Osteoblast (primary cell): Measurements from ENCODE around the gene TRPT1. TPM values are rescaled to one million over a fixed set of nuclear protein-coding genes. Genes with fewer than 3 reads are reported as not detected.

Source experiments
- DNase-seq: peaks from one replicate; pipeline ENCODE4 v3.0.0; 2011; ENCODE audit warnings: low spot score, mixed read lengths; ENCODE audit not compliant: insufficient read length; ENCODE audit errors: missing footprints
- H2AFZ ChIP-seq: 2 replicates; pipeline ENCODE4 v1.6.0; 2011; ENCODE audit warnings: mild to moderate bottlenecking, low read length
- H3K27ac ChIP-seq: 2 replicates; pipeline ENCODE4 v1.5.1; 2011; ENCODE audit warnings: mild to moderate bottlenecking, low read depth, low read length, moderate library complexity
- H3K27me3 ChIP-seq: 2 replicates; pipeline ENCODE4 v1.6.0; 2012; ENCODE audit warnings: mild to moderate bottlenecking, control low read depth, inconsistent platforms, low read length, moderate library complexity; ENCODE audit not compliant: insufficient read depth
- H3K36me3 ChIP-seq: 2 replicates; pipeline ENCODE4 v1.5.1; 2011; ENCODE audit warnings: mild to moderate bottlenecking, low read length, control low read depth, moderate library complexity; ENCODE audit not compliant: insufficient read depth
- H3K4me1 ChIP-seq: 2 replicates; pipeline ENCODE4 v1.5.1; 2011; ENCODE audit warnings: mild to moderate bottlenecking, low read length, control low read depth, moderate library complexity; ENCODE audit not compliant: insufficient read depth
- H3K4me2 ChIP-seq: 2 replicates; pipeline ENCODE4 v1.6.0; 2011; ENCODE audit warnings: mild to moderate bottlenecking, low read length; ENCODE audit not compliant: insufficient read depth
- H3K4me3 ChIP-seq: fragments of 200-600 bp; sonication (generic); 3 replicates; pipeline ENCODE4 v1.5.1; 2012; ENCODE audit warnings: mild to moderate bottlenecking, low read length, inconsistent platforms; ENCODE audit not compliant: insufficient read depth
- H3K79me2 ChIP-seq: 2 replicates; pipeline ENCODE4 v1.6.0; 2012; ENCODE audit warnings: mild to moderate bottlenecking, low read length, control low read depth, inconsistent platforms; ENCODE audit not compliant: insufficient read depth
- H3K9me3 ChIP-seq: 2 replicates; pipeline ENCODE4 v1.5.1; 2011; ENCODE audit warnings: low read depth, low read length, control low read depth
- H4K20me1 ChIP-seq: 2 replicates; pipeline ENCODE4 v1.6.0; 2012; ENCODE audit warnings: mild to moderate bottlenecking, low read length, control low read depth; ENCODE audit not compliant: insufficient read depth
- total RNA-seq: library from RNA; depleted of rRNA; stranded (reverse); fragments of >200 nt; gene quantifications from 2 replicates; pipeline ENCODE4 v1.2.3, GENCODE V29; 2012
- TF ChIP-seq, protein P1 (sequence below): IDR thresholded peaks from 2 replicates; pipeline ENCODE4 v1.5.1; 2011; ENCODE audit warnings: mild to moderate bottlenecking, low read depth, low read length, moderate library complexity; ENCODE audit errors: extremely low read depth

TRPT1 gene
- total RNA-seq, 1 donor, result 32.2 TPM

DNA sequence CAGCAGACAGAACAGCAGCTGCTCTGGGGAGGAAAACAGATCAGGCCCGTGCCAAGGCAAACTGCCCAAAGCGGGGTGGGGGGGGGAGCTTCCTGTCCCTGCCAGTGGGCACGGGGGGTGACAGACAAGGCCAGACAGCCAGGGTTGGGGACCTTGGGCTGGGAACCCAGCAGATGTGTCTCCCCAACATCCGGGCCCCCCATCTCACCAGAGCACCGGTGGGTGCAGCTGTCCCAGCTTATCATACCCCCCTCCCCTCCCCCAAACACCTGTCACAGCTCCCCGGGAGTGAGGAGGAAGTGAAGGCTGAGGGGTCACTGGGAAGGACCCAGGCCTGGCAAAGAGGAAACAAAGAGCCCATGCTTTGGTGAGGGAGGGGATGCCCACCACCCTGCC lies 19.4 kb upstream of the TRPT1 start:
- peak overlapping the region; percentile 91 for H3K4me2 ChIP-seq
- H3K9me3 ChIP-seq, result no peaks in the 10 kb centered on the region
- peaks cover 42% of the 10 kb centered on the region for H3K79me2 ChIP-seq
- no peak overlapping the region for H2AFZ ChIP-seq
- TF ChIP-seq, protein P1, sequence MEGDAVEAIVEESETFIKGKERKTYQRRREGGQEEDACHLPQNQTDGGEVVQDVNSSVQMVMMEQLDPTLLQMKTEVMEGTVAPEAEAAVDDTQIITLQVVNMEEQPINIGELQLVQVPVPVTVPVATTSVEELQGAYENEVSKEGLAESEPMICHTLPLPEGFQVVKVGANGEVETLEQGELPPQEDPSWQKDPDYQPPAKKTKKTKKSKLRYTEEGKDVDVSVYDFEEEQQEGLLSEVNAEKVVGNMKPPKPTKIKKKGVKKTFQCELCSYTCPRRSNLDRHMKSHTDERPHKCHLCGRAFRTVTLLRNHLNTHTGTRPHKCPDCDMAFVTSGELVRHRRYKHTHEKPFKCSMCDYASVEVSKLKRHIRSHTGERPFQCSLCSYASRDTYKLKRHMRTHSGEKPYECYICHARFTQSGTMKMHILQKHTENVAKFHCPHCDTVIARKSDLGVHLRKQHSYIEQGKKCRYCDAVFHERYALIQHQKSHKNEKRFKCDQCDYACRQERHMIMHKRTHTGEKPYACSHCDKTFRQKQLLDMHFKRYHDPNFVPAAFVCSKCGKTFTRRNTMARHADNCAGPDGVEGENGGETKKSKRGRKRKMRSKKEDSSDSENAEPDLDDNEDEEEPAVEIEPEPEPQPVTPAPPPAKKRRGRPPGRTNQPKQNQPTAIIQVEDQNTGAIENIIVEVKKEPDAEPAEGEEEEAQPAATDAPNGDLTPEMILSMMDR, result no peak
- H3K27me3 ChIP-seq, result no peaks in the 10 kb centered on the region
- H3K36me3 ChIP-seq, result peaks cover 15% of the 10 kb centered on the region
- peak overlapping the region; percentile 85 for H3K27ac ChIP-seq
- H3K4me3 ChIP-seq, result peak overlapping the region; percentile 97
- peaks cover 29% of the 10 kb centered on the region for H3K4me1 ChIP-seq
- H4K20me1 ChIP-seq, result peaks cover 8% of the 10 kb centered on the region
- peak; percentile 94 for DNase-seq

DNA sequence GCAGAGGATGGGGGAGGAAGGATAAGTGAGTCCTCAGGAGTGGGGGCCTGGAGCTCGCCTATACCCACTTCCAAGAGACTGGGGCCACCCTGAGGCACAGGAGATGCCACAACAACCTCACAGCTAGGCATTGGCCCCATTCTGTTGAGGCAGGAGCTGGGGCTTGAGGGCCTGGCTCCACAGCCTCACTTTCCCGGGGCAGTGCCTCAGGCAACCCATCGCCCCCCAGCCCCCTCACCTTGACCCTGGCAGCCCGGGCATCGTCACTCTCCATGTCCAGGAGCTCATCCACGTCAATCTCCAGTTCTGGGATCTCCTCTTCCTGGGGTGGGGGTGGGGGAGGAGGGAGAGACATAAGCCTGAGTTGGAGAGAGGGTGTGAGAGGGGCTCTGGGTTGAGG lies 19.0 kb upstream of the TRPT1 start:
- peaks cover 15% of the 10 kb centered on the region for H3K36me3 ChIP-seq
- H2AFZ ChIP-seq, result no peak overlapping the region
- no peaks in the 10 kb centered on the region for H3K27me3 ChIP-seq
- DNase-seq, result no peak
- H3K4me3 ChIP-seq, result peak overlapping the region; percentile 97
- H3K4me1 ChIP-seq, result peaks cover 33% of the 10 kb centered on the region
- TF ChIP-seq, protein P1, result no peak
- H3K4me2 ChIP-seq, result peak overlapping the region; percentile 91
- H3K79me2 ChIP-seq, result peaks cover 42% of the 10 kb centered on the region
- H3K27ac ChIP-seq, result no peak overlapping the region
- H4K20me1 ChIP-seq, result peaks cover 8% of the 10 kb centered on the region
- no peaks in the 10 kb centered on the region for H3K9me3 ChIP-seq

DNA sequence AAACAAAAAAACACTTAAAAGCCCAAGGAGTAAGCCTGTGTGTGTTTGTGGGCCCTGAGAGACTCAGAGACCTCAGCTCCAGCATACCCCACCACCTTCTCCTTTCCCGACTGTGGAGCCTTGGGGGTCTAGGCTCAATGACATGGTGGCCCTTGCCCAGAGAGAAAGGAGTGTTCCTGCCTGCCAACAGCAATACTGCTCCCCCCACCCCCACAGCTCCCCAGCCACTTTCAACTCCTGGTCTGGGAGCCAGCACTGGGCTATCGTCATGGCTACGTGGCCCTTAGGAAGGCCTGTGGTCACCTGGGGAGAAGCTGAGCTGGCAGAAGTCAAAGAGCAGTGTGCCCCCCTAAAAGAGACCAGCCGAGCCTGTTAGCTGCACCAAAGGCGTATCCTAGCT lies 18.1 kb upstream of the TRPT1 start:
- peak; percentile 85 for DNase-seq
- H3K27me3 ChIP-seq, result no peaks in the 10 kb centered on the region
- peaks cover 42% of the 10 kb centered on the region for H3K79me2 ChIP-seq
- H3K9me3 ChIP-seq, result no peaks in the 10 kb centered on the region
- H3K4me3 ChIP-seq, result no peak overlapping the region
- no peak overlapping the region for H3K4me2 ChIP-seq
- no peak overlapping the region for H3K27ac ChIP-seq
- H2AFZ ChIP-seq, result no peak overlapping the region
- TF ChIP-seq, protein P1, result no peak
- H4K20me1 ChIP-seq, result peaks cover 8% of the 10 kb centered on the region
- H3K4me1 ChIP-seq, result peaks cover 33% of the 10 kb centered on the region
- peaks cover 15% of the 10 kb centered on the region for H3K36me3 ChIP-seq

DNA sequence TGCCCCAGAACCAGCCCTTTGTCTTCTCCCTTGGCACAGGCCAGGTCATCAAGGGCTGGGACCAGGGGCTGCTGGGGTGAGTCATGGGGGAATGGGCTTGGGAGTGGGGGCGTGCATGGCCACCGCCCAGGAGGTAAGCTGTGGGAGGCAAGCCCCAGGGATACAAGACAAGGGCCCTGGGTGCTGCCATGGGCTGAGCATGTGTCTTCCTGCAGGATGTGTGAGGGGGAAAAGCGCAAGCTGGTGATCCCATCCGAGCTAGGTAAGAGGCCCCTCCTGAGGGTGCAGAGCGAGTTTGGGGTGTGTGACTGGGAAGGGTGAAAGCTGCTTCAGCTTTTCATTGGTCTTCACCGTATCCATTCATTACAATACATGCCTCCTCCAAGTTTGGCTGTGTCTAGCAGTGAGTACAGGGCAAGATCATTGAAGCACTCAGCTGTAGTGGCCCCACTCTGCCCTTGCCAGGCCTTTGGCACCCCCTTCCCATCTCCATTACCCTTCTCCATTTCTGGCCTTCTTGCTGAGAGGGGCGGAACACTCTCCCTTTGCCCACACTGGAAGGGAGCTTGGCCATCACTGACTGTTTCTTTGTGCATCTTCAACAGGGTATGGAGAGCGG lies 17.4 kb upstream of the TRPT1 start:
- Histone ChIP-seq H3K4me1 (peaks cover 33% of the 10 kb centered on the region), H2AFZ (no peak overlapping the region), H3K27me3 (no peaks in the 10 kb centered on the region), H3K36me3 (peaks cover 15% of the 10 kb centered on the region), H4K20me1 (peaks cover 8% of the 10 kb centered on the region), H3K9me3 (no peaks in the 10 kb centered on the region), H3K79me2 (peaks cover 42% of the 10 kb centered on the region), H3K4me3 (no peak overlapping the region), H3K4me2 (no peak overlapping the region), H3K27ac (no peak overlapping the region)
- peak; percentile 81 for DNase-seq
- TF ChIP-seq, protein P1, result no peak
